Measurements from ENCODE around the gene EVX1. TPM values are rescaled to one million over a fixed set of nuclear protein-coding genes. Genes with fewer than 3 reads are reported as not detected.

The EVX1 gene
- total and polyA plus RNA-seq, 2 experiments from 2014 or later, result not detected

DNA sequence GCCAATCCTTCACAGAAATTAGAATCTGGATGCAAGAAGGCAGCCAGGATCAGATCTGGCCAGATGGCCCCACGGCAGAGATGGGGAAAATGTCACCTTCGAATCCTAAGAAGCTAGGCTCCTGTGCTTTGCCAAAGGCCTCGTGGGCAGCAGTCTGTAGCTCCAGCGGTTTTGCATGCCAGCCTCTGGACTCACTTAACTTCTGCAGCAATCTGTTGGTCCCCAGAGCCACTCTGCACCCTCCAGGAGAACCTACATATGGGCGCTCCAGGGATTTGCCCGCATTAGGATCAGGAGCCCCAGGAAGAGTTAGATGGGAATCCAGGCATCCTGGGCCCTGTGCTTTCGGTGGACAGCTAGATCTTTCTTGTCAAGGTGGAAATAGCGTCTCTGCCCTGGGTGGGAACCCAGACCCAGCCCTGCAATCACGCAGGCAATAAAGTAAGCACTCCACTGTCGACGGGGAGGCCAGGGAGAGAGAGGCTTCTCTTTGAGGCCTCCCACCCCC lies 32.6 kb upstream of the EVX1 start:
- H3K9me3 ChIP-seq (ENCODE audit: low read depth), result no peaks in the 10 kb centered on the region
- DNase-seq (ENCODE audit: low read depth in 1 of 2, low spot score in 1 of 2), result no peak
- no peak overlapping the region for H3K4me3 ChIP-seq
- peaks cover 4% of the 10 kb centered on the region for H3K4me1 ChIP-seq (ENCODE audit: low read depth)
- H3K36me3 ChIP-seq, result no peaks in the 10 kb centered on the region
- TF ChIP-seq, protein P1, sequence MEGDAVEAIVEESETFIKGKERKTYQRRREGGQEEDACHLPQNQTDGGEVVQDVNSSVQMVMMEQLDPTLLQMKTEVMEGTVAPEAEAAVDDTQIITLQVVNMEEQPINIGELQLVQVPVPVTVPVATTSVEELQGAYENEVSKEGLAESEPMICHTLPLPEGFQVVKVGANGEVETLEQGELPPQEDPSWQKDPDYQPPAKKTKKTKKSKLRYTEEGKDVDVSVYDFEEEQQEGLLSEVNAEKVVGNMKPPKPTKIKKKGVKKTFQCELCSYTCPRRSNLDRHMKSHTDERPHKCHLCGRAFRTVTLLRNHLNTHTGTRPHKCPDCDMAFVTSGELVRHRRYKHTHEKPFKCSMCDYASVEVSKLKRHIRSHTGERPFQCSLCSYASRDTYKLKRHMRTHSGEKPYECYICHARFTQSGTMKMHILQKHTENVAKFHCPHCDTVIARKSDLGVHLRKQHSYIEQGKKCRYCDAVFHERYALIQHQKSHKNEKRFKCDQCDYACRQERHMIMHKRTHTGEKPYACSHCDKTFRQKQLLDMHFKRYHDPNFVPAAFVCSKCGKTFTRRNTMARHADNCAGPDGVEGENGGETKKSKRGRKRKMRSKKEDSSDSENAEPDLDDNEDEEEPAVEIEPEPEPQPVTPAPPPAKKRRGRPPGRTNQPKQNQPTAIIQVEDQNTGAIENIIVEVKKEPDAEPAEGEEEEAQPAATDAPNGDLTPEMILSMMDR (IDR thresholded peaks at IDR 0.05; ENCODE audit: low read depth, low read length), result no peak
- H3K27ac ChIP-seq, result no peak overlapping the region
- H3K27me3 ChIP-seq, result peaks cover 100% of the 10 kb centered on the region

DNA sequence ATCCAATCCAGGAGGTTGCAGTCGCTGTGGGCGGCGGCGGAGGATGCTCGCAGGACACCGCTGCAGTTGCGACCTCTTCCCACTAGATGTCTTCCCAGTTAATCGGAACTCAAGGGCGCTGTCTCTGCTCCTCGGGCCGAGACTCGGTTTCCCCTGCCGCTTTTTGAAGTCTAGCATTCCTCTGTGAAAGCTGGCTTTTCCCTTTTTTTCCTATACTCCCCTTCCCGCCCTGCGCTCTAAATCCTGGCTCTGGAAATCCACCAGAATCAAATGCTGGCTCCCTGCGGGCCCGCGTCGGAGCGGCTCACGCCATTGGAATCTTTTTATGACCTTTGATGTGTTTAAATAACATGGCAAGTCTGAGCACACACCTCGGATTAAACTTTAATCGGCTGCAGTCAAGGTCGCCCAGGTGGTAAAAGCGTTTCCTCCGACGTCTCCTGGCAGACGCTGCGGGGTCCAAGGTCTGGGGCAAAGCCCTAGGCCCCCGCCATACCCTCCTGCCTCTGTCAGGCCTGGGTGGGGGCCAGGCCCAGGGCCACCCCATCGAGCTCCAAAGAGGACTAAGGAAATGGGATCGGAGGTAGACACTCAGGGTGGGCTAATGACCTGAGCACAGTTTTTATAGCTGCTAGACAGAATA lies 32.0 kb upstream of the EVX1 start:
- Histone ChIP-seq H3K36me3 (no peaks in the 10 kb centered on the region), H3K9me3 (ENCODE audit: low read depth) (no peaks in the 10 kb centered on the region), H3K4me3 (no peak overlapping the region), H3K4me1 (ENCODE audit: low read depth) (peaks cover 4% of the 10 kb centered on the region), H3K27me3 (peaks cover 100% of the 10 kb centered on the region), H3K27ac (no peak overlapping the region)
- DNase-seq (ENCODE audit: low read depth in 1 of 2, low spot score in 1 of 2), result peak; percentile 47 to 52
- TF ChIP-seq, protein P1 (IDR thresholded peaks at IDR 0.05; ENCODE audit: low read depth, low read length), result peak; percentile 85

DNA sequence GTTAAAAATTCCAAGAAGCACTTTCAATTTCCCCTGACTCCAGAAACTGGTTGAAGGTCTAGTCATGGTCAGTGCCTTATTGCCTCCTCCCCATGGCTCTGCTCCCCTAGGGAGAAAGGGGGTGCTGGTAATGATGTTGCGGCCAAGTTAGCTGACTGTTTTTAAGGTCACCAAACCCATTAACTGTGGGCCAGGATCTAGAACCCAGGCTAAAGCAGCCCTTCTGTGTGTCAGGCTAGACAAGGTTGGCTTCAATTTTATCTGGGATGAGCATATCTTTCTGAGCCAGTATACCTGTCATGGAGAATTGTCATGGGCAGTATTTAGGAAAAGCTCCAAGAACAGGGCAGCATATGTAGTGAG lies 31.5 kb upstream of the EVX1 start:
- TF ChIP-seq, protein P1 (IDR thresholded peaks at IDR 0.05; ENCODE audit: low read depth, low read length), result no peak
- Histone ChIP-seq H3K36me3 (no peaks in the 10 kb centered on the region), H3K9me3 (ENCODE audit: low read depth) (no peaks in the 10 kb centered on the region), H3K4me1 (ENCODE audit: low read depth) (peaks cover 4% of the 10 kb centered on the region), H3K27me3 (peaks cover 100% of the 10 kb centered on the region), H3K4me3 (no peak overlapping the region), H3K27ac (no peak overlapping the region)
- no peak for DNase-seq (ENCODE audit: low read depth in 1 of 2, low spot score in 1 of 2)

DNA sequence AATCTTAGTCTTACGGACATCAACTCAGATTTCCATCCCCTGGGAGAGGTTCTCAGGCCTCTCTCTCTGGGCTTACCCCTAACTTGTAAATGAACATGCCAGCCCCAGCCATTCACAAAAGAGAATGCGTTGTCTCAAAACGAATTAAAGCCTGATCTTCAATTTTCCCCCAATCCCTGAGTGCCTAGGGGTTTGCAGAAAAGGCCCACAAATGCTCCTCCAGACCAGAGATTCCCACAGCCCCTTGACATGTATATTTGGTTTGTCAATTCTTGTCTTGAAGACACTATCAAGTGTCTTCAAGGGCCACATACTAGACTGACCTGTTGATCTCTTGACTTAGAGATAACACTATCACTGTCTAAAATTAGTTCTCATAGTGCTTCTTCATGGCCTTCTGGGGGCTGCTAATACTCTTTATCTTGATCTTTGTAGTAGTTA lies 30.8 kb upstream of the EVX1 start:
- TF ChIP-seq, protein P1 (IDR thresholded peaks at IDR 0.05; ENCODE audit: low read depth, low read length), result no peak
- no peak overlapping the region for H3K4me3 ChIP-seq
- no peaks in the 10 kb centered on the region for H3K9me3 ChIP-seq (ENCODE audit: low read depth)
- DNase-seq (ENCODE audit: low read depth in 1 of 2, low spot score in 1 of 2), result no peak
- H3K27ac ChIP-seq, result no peak overlapping the region
- H3K4me1 ChIP-seq (ENCODE audit: low read depth), result peaks cover 4% of the 10 kb centered on the region
- no peaks in the 10 kb centered on the region for H3K36me3 ChIP-seq
- peaks cover 100% of the 10 kb centered on the region for H3K27me3 ChIP-seq

DNA sequence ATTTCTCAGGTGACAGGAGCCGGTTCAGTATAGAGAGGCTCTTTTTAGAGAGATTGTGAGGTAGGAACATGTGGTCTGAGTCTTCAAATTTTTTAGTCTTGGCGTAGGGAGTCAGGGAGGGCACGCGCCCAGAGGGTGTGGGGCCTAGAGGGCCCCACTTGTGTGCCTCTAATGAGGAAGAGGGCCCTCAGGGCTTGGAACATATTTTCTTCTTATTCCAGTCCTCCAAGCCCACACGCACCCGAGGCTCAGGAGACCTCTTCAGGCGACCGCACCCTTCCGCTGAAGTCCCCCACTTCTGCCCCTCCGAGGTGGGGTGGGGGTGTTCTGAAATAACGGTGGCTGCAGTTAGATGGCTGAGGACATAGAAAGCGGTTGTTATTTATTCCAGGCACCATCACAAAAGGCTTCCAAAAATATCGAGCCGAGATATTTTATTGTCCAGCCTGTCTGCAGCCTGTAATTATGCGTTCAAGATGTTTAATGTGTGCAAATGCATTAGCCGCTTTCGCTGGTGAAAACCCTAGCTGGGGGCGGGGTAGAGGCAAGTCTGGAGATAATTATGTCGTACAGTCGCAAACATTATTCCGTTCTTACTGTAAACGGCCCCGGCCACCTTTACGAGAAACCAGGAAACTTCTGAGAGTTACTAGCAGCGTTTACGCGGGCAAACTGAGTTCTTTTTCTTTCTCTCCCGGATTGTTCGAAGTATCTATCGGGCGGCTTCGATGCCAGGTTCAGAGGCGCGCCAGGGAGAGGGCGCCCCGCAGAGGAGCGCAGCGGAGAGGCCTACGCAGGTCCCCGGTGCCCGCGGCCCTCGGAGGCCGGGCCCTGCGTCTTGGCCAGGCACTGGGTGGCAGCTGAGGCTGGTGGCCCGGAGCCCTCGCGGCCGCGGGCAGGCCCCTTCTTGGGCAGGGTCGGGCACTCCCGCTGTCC lies 29.8 kb upstream of the EVX1 start:
- H3K4me3 ChIP-seq, result no peak overlapping the region
- no peaks in the 10 kb centered on the region for H3K9me3 ChIP-seq (ENCODE audit: low read depth)
- no peak overlapping the region for H3K27ac ChIP-seq
- H3K27me3 ChIP-seq, result peaks cover 100% of the 10 kb centered on the region
- H3K4me1 ChIP-seq (ENCODE audit: low read depth), result peaks cover 4% of the 10 kb centered on the region
- TF ChIP-seq, protein P1 (IDR thresholded peaks at IDR 0.05; ENCODE audit: low read depth, low read length), result no peak
- H3K36me3 ChIP-seq, result no peaks in the 10 kb centered on the region
- no peak for DNase-seq (ENCODE audit: low read depth in 1 of 2, low spot score in 1 of 2)

Data from cardiac muscle cell (in vitro differentiated cells and primary cell).